SK-N-SH treated with all-trans-retinoic acid at 6 μM for 48 hours (cell line): ENCODE measurements around the gene DSC1.

Source experiments
- CSRNP3 ChIP-seq: fragments of 250-450 bp; sonication (Bioruptor Pico); IDR thresholded peaks from 2 replicates; pipeline ENCODE4 v1.5.1; 2021; ENCODE audit warnings: mild to moderate bottlenecking, moderate library complexity
- ESRRG ChIP-seq: fragments of 250-450 bp; sonication (Bioruptor Pico); IDR thresholded peaks from 2 replicates; pipeline ENCODE4 v1.6.1; 2021; ENCODE audit warnings: mild to moderate bottlenecking
- OSR1 ChIP-seq: fragments of 250-450 bp; sonication (Bioruptor Pico); IDR thresholded peaks from 2 replicates; pipeline ENCODE4 v1.8.0; 2022; ENCODE audit warnings: moderate library complexity, mild to moderate bottlenecking, inconsistent platforms
- RARB ChIP-seq: fragments of 250-450 bp; sonication (Bioruptor Pico); IDR thresholded peaks from 2 replicates; pipeline ENCODE4 v1.8.0; 2021; ENCODE audit warnings: mild to moderate bottlenecking, moderate library complexity
- TOX ChIP-seq: fragments of 250-450 bp; sonication (Bioruptor Pico); IDR thresholded peaks from 2 replicates; pipeline ENCODE4 v1.8.0; 2021; ENCODE audit warnings: mild to moderate bottlenecking, moderate library complexity, borderline replicate concordance
- TSHZ2 ChIP-seq: fragments of 250-450 bp; sonication (Bioruptor Pico); IDR thresholded peaks from 2 replicates; pipeline ENCODE4 v1.5.0; 2020; ENCODE audit warnings: mild to moderate bottlenecking, moderate library complexity
- ZC3H10 ChIP-seq: fragments of 250-450 bp; sonication (Bioruptor Pico); IDR thresholded peaks from 2 replicates; pipeline ENCODE4 v1.5.1; 2021; ENCODE audit warnings: mild to moderate bottlenecking, moderate library complexity
- ZFP3 ChIP-seq: fragments of 250-450 bp; sonication (Bioruptor Pico); IDR thresholded peaks from 2 replicates; pipeline ENCODE4 v1.5.0; 2020; ENCODE audit warnings: mild to moderate bottlenecking, moderate library complexity
- ZFP30 ChIP-seq: fragments of 450-650 bp; formaldehyde crosslinking; IDR thresholded peaks from 2 replicates; pipeline ENCODE4 v1.5.0; 2022; ENCODE audit warnings: mild to moderate bottlenecking, moderate library complexity

- TF ChIP-seq ESRRG (no peak), ZFP30 (CRISPR knock-in tag) (no peak), TOX (CRISPR knock-in tag) (no peak), RARB (no peak), OSR1 (CRISPR knock-in tag) (no peak), ZFP3 (CRISPR knock-in tag) (no peak), CSRNP3 (CRISPR knock-in tag) (no peak), TSHZ2 (CRISPR knock-in tag) (no peak), ZC3H10 (no peak)
Observed at GRCh38 chr18:31206071-31206470, 43.4 kb upstream of the DSC1 start.
